ENCODE data around the gene RPS8. TPM values are rescaled to one million over a fixed set of nuclear protein-coding genes. Genes with fewer than 3 reads are reported as not detected.

Gene RPS8
- total and polyA plus RNA-seq, 2 of the 8 experiments (the other 6 are each of a cell fraction or from before 2014, with no cell fraction given) = 2,261 to 2,407 TPM

DNA sequence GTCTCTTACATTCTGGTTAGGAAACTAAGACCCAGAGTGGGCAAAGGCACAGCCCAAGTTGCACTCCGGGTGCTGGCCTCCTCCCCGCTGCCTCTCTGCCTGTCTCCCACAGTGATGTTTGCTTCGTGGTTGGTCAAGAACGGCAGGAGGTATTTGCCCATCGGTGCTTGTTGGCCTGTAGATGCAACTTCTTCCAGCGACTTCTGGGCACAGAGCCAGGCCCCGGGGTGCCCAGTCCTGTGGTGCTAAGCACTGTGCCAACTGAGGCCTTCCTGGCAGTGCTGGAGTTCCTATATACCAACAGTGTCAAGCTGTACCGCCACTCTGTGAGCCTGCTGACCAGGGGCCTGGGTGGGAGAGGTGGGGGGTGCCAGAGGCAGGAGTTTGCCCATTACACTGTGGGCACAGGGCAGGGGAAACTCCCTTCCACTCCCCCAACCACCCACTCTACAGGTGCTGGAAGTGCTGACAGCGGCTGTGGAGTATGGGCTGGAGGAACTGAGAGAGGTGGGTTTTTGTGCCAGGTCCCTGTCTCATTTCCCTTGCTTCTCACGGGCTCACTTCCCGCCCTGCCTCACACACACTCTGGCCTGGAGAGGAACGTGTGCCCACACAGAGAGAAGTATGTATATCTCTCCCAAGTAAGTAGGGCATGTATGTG, 34.9 kb downstream of the RPS8 start:
- ChIA-PET POLR2A (ENCODE audit: partially characterized antibody) (interaction anchor here (0.9 to 19.2 kb wide), 10 partner anchors 10 to 89 kb away, joined by 3 to 547 read pairs (median 20); partner anchors contain the start of genes BEST4, PLK3 and RPS8), CTCF (ENCODE audit: partially characterized antibody) (interaction anchor here (1.0 to 5.4 kb wide), 9 partner anchors 9 to 78 kb away, joined by 3 to 37 read pairs (median 11); partner anchors contain the start of genes PLK3 and RNU5D-1)
- Histone ChIP-seq H3K23ac (ENCODE audit: insufficient read length) (no peak overlapping the region), H2BK12ac (ENCODE audit: low read depth, low read length) (peak overlapping the region; percentile 99), H3K27me3 (replicated peaks in 1 of 4; ENCODE audit: control insufficient read depth in 3 of 4, extremely low read depth in 1 of 4, insufficient read depth in 3 of 4, low read length in 3 of 4) (peaks cover 0 to 8% (median 1%) of the 10 kb centered on the region in 4 experiments; a peak in 4 of 7 replicates), H3K4me1 (replicated peaks in 1 of 4; ENCODE audit: control insufficient read depth in 3 of 4, insufficient read depth in 4 of 4, low read length in 3 of 4) (peaks cover 10 to 43% (median 34%) of the 10 kb centered on the region in 4 experiments), H4K5ac (ENCODE audit: insufficient read length, low read depth, low read length) (no peak overlapping the region), H2BK5ac (ENCODE audit: low read depth, low read length) (0 out of 2 replicates have a peak overlapping the region, but pooled peaks have one; percentile 88), H3K4ac (replicated peaks; ENCODE audit: insufficient read length, low read depth, low read length) (no peak overlapping the region), H3K23me2 (ENCODE audit: low read depth, low read length) (peaks cover 6% of the 10 kb centered on the region; the same call in 1 of the 2 replicates), H3K9me3 (ENCODE audit: insufficient read depth in 2 of 2, low read depth in 1 of 2, low read length in 1 of 2) (no peaks in the 10 kb centered on the region), H3K79me2 (ENCODE audit: control insufficient read depth in 1 of 2, insufficient read depth in 2 of 2, low read length in 2 of 2) (no peaks in the 10 kb centered on the region), H3K27ac (ENCODE audit: low read depth, low read length) (no peak overlapping the region), H3K4me2 (ENCODE audit: insufficient read depth in 1 of 2, low read depth in 2 of 2, low read length in 2 of 2) (no peak overlapping the region; a peak in 1 of 4 replicates), H4K8ac (ENCODE audit: extremely low read depth, insufficient read depth, low read length) (no peak overlapping the region), H3K18ac (ENCODE audit: extremely low read depth, low read length) (peak overlapping the region; percentile 1), H3K56ac (replicated peaks; ENCODE audit: insufficient read length, low read depth, low read length) (no peak overlapping the region), H2AFZ (ENCODE audit: low read length) (no peak overlapping the region), H2BK120ac (replicated peaks; ENCODE audit: low read depth, low read length) (no peak overlapping the region), H2BK20ac (ENCODE audit: low read length) (no peak overlapping the region), H3K79me1 (ENCODE audit: low read depth, low read length) (no peaks in the 10 kb centered on the region), H4K91ac (replicated peaks; ENCODE audit: insufficient read length, low read length) (no peak overlapping the region), H3K4me3 (ENCODE audit: extremely low read depth in 1 of 4, insufficient read depth in 2 of 4, low read depth in 3 of 4, low read length in 4 of 4) (no peak overlapping the region), H3K36me3 (ENCODE audit: control insufficient read depth in 2 of 4, insufficient read depth in 4 of 4, low read length in 3 of 4) (peaks cover 0 to 6% (median 0%) of the 10 kb centered on the region in 4 experiments; a peak in 3 of 8 replicates), H2BK15ac (ENCODE audit: low read length) (peak overlapping the region; percentile 92; the same call in 1 of the 2 replicates), H3K14ac (ENCODE audit: insufficient read length) (no peak overlapping the region), H4K20me1 (replicated peaks in 1 of 2; ENCODE audit: control insufficient read depth in 1 of 2, insufficient read depth in 2 of 2, low read length in 2 of 2) (no peaks in the 10 kb centered on the region), H2AK5ac (ENCODE audit: low read depth, low read length) (peak overlapping the region; percentile 96; the same call in 1 of the 2 replicates), H3K9ac (replicated peaks in 1 of 4; ENCODE audit: extremely low read depth in 1 of 4, low read depth in 3 of 4, low read length in 3 of 4) (no peak overlapping the region)
- FAIRE-seq = no peak
- no peak for DNase-seq (ENCODE audit: low read depth in 1 of 2, low spot score in 2 of 2)
- 89% methylated on average over 11 of the region's 12 CpGs; no CpG with 5 or more reads in 1 of the 2 experiments for WGBS, 2 experiments (ENCODE audit: extremely low coverage in 1 of 2, insufficient coverage in 1 of 2, insufficient read length in 1 of 2, insufficient replicate concordance in 2 of 2, low coverage in 1 of 2, low lambda C conversion rate in 2 of 2, missing lambda C conversion rate in 1 of 2)
- no peak for TF ChIP-seq POLR2A (IDR thresholded peaks at IDR 0.05; ENCODE audit: control extremely low read depth in 1 of 2, low read depth in 2 of 2, low read length in 2 of 2)
- no peak for TF ChIP-seq YY1 (IDR thresholded peaks at IDR 0.05; ENCODE audit: low read depth, low read length)
- no peak for TF ChIP-seq TBP (IDR thresholded peaks at IDR 0.05; ENCODE audit: low read depth, low read length)
- TF ChIP-seq CBX8 (IDR thresholded peaks at IDR 0.05; ENCODE audit: borderline replicate concordance, low read depth, low read length) = no peak
- no peak for TF ChIP-seq ASH2L (IDR thresholded peaks at IDR 0.05; ENCODE audit: low read length)
- TF ChIP-seq, protein P1, sequence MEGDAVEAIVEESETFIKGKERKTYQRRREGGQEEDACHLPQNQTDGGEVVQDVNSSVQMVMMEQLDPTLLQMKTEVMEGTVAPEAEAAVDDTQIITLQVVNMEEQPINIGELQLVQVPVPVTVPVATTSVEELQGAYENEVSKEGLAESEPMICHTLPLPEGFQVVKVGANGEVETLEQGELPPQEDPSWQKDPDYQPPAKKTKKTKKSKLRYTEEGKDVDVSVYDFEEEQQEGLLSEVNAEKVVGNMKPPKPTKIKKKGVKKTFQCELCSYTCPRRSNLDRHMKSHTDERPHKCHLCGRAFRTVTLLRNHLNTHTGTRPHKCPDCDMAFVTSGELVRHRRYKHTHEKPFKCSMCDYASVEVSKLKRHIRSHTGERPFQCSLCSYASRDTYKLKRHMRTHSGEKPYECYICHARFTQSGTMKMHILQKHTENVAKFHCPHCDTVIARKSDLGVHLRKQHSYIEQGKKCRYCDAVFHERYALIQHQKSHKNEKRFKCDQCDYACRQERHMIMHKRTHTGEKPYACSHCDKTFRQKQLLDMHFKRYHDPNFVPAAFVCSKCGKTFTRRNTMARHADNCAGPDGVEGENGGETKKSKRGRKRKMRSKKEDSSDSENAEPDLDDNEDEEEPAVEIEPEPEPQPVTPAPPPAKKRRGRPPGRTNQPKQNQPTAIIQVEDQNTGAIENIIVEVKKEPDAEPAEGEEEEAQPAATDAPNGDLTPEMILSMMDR (IDR thresholded peaks at IDR 0.05; ENCODE audit: control extremely low read depth in 1 of 3, insufficient read depth in 1 of 3, low read depth in 1 of 3, low read length in 3 of 3) = no peak
- TF ChIP-seq CTBP2 (IDR thresholded peaks at IDR 0.05; ENCODE audit: borderline replicate concordance, insufficient read depth, insufficient read length, low read length) = no peak
